T-helper 17 cell (primary cell): ENCODE measurements around the gene DDX54. TPM values are rescaled to one million over a fixed set of nuclear protein-coding genes. Genes with fewer than 3 reads are reported as not detected.

Experiments
- ATAC-seq: fragments of 150-1000 bp; cut with Tn5 transposase; 2 replicates; pipeline ENCODE4 v1.10.0; 2021; ENCODE audit warnings: mild to moderate bottlenecking, moderate library complexity
- DNase-seq, 3 donors: peaks; one replicate each; pipeline versions ENCODE4 v3.0.0 to v3.0.0-alpha.2; 2020 to 2021
- H3K9me3 ChIP-seq: one replicate; pipeline ENCODE4 v1.7.0; 2013; ENCODE audit warnings: low read length, mild to moderate bottlenecking; ENCODE audit not compliant: control insufficient read depth, poor library complexity, severe bottlenecking
- H3K27ac Mint-ChIP-seq: one replicate; pipeline ENCODE4 v1.8.0; 2022; ENCODE audit warnings: mild to moderate bottlenecking, moderate library complexity, mixed read lengths
- H3K27me3 Mint-ChIP-seq: one replicate; pipeline ENCODE4 v1.8.0; 2022; ENCODE audit warnings: mixed read lengths
- H3K36me3 Mint-ChIP-seq: one replicate; pipeline ENCODE4 v1.8.0; 2022; ENCODE audit warnings: low read depth, mixed read lengths
- H3K4me1 Mint-ChIP-seq: one replicate; pipeline ENCODE4 v1.8.0; 2022; ENCODE audit warnings: mild to moderate bottlenecking, mixed read lengths
- H3K4me3 Mint-ChIP-seq: one replicate; pipeline ENCODE4 v1.8.0; 2022; ENCODE audit warnings: mild to moderate bottlenecking, moderate library complexity, mixed read lengths
- total RNA-seq, 4 donors: library from RNA in 2 of 4; stranded (reverse) in 2 of 4; gene quantifications; one replicate each; pipeline ENCODE4 v1.2.3 and lab custom pipeline; 2022 to 2026

The DDX54 gene
- total RNA-seq, 2 donors from 2014 or later, result 75.9 to 92.5 TPM

DNA sequence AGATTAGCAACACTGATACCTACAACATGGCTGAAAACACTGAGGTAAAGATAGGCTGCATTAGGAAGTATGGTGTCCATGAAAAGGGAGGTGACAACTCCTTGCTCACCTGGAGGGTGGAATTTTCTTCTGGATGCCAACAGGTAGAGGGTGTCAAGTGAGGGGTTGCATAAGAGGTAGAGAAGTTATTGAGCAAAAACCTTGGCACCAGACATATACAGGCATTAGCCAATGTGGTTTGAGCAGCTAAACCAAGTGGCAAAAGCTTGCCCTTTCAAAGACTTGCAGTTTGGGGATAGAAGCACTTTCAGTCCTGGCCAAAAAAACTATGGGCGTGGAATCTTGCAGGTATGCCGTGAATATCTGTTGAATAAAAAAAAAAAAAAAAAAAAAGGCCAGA, 4.1 kb upstream of the DDX54 start:
- Mint-ChIP-seq H3K4me1 (peaks cover 18% of the 10 kb centered on the region), H3K4me3 (no peak overlapping the region), H3K27ac (no peak overlapping the region), H3K27me3 (no peaks in the 10 kb centered on the region), H3K36me3 (peaks cover 3% of the 10 kb centered on the region)
- H3K9me3 ChIP-seq, result no peaks in the 10 kb centered on the region
- ATAC-seq (no peak), DNase-seq (no peak)

DNA sequence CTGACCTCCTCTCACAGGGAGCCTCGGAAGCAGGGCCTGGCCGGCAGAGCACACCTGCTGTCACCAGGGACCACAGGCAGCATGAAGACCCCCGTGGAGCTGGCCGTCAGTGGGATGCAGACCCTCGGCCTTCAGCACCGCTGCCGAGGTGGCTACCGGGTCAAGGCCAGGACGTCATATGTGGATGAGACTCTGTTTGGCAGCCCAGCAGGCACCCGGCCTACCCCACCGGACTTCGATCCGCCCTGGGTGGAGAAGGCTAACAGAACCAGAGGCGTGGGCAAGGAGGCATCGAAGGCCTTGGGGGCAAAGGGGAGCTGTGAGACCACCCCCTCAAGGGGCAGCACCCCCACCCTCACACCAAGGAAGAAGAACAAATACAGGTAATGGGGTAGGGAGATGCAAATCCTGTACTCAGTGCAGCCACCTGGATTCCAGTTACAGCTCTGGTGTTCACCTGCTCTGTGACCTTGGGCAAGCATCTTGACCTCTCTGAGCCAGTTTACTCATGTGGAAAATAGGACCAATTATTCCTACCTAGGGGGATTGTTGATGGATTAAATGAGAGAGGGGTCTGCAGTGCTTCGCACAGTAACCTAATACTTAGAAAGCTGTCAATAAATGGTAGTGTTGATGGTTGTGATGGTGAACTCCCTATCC, 1.5 kb upstream of the DDX54 start:
- Mint-ChIP-seq H3K27me3 (no peaks in the 10 kb centered on the region), H3K36me3 (peaks cover 3% of the 10 kb centered on the region), H3K27ac (peak overlapping the region; percentile 91), H3K4me3 (peak overlapping the region; percentile 91), H3K4me1 (peaks cover 21% of the 10 kb centered on the region)
- no peak for DNase-seq
- no peak for ATAC-seq
- H3K9me3 ChIP-seq, result no peaks in the 10 kb centered on the region

DNA sequence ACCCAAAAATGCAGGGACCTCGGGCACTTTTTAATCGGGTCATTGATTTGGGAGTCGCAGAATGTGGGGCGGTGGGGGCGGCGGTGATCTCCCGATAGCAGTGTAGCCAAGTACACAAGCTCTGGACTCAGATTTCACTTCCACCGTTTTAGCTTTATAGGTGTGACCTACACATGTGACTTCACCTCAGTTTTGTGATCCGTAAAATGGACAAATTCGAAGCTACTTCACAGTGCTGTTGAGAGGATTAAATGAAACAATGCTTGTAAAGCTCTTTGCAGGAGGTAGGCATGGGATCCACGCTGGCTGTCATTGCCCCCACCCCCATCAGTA, 721 bp upstream of the DDX54 start:
- DNase-seq (no peak), ATAC-seq (no peak)
- peaks cover 21% of the 10 kb centered on the region for H3K4me1 Mint-ChIP-seq
- no peaks in the 10 kb centered on the region for H3K9me3 ChIP-seq
- peak overlapping the region; percentile 91 for H3K4me3 Mint-ChIP-seq
- peaks cover 3% of the 10 kb centered on the region for H3K36me3 Mint-ChIP-seq
- H3K27ac Mint-ChIP-seq, result peak overlapping the region; percentile 91
- no peaks in the 10 kb centered on the region for H3K27me3 Mint-ChIP-seq

DNA sequence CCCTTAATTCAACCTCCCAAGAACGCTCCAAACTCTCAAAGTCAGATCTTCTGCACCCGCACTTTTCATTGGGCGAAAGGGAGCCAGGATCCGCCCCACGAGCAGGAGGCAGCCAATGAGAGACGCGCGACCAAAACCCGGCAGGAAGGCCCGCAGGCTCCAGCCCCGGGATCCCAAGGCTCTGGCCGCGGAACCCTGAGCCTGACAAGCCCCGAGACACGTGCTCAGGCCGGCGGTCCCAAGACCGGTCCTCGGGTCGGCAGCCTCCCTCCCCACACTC, 438 bp downstream of the DDX54 start:
- ATAC-seq (peak; percentile 84), DNase-seq (peak; percentile 75 to 81 (median 75))
- peaks cover 21% of the 10 kb centered on the region for H3K4me1 Mint-ChIP-seq
- H3K9me3 ChIP-seq, result no peaks in the 10 kb centered on the region
- H3K36me3 Mint-ChIP-seq, result peaks cover 3% of the 10 kb centered on the region
- peak overlapping the region; percentile 91 for H3K27ac Mint-ChIP-seq
- peak overlapping the region; percentile 91 for H3K4me3 Mint-ChIP-seq
- no peaks in the 10 kb centered on the region for H3K27me3 Mint-ChIP-seq

DNA sequence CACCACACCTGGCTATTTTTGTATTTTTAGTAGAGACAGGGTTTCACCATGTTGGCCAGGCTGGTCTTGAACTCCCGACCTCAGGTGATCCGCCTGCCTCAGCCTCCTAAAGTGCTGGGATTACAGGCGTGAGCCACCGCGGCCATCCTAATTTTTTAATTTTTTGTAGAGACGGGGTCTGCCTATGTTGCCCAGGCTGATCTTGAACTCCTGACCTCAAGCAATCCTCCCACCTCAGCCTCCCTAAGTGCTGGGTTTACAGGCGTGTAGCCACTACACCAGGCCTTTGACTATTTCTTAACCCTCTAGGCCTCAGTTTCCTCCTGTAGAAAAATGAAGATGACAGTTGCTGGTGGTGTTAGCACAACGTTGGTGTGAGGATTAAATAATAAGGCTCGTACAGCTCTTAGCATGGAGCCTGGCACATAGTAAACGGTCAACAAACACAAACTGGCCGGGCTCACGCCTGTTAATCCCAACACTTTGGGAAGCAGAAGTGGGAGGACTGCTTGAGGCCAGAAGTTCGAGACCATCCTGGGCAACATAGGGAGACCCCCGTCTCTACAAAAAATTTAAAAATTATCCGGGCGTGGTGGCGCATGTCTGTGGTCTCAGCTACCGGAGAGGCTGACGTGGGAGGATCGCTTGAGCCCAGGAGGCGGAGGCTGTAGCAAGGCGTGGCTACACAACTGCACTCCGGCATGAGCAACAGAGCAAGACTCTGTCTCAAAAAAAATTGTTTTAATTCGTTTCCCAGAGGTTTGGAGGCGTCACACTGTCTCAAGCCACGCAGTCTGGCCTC, 979 bp downstream of the DDX54 start:
- no peak for DNase-seq
- Mint-ChIP-seq H3K27me3 (no peaks in the 10 kb centered on the region), H3K36me3 (peaks cover 3% of the 10 kb centered on the region), H3K4me1 (peaks cover 21% of the 10 kb centered on the region), H3K4me3 (peak overlapping the region; percentile 91), H3K27ac (peak overlapping the region; percentile 91)
- no peaks in the 10 kb centered on the region for H3K9me3 ChIP-seq
- peak; percentile 73 for ATAC-seq

DNA sequence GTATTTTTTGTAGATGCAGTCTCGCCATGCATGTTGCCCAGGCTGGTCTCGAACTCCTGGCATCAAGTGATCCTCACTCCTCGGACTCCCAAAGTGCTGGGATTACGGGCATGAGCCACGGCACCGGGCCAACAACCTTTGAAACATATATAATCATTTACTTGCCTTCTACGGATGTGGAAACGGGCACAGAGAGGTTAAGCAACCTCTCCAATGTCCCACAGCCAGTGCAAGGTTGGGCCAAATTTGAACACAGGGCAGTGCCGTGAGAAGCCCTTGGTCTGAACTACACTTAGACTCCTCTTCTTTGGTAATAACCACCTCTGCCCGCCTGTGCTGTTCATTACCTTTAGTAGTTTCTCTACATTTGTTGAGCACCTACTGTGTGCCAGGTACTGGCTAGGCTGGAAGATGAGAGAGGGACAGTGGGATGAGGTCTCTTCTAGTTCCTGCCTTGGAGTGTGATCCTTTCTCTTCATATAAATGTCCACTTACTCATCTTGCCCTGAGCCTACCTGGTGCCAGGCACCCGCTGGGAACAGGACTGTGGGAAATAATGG, 2.2 kb downstream of the DDX54 start:
- no peak for DNase-seq
- peak overlapping the region; percentile 74 for H3K27ac Mint-ChIP-seq
- H3K4me3 Mint-ChIP-seq, result no peak overlapping the region
- no peak for ATAC-seq
- H3K9me3 ChIP-seq, result no peaks in the 10 kb centered on the region
- peaks cover 19% of the 10 kb centered on the region for H3K4me1 Mint-ChIP-seq
- no peaks in the 10 kb centered on the region for H3K27me3 Mint-ChIP-seq
- H3K36me3 Mint-ChIP-seq, result no peaks in the 10 kb centered on the region

DNA sequence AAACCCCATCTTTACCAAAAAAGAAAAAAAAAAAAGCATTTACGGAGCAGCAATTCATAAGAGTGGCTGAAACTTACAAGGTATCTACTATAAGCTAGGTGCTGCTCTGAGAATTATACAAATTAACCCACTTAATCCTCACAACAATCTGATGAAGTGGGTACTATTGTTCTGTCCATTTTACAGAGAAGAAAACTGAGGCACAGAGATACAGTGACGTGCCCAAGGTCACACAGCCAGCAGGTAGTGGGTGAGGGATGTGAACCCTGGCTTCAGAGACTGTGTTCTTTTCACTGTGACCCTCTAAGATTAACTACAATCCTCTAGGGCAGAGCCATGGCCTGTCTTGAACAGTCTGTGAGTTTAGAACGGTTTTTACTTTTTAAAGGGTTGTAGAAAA, 3.3 kb downstream of the DDX54 start:
- ATAC-seq (no peak), DNase-seq (no peak)
- Mint-ChIP-seq H3K4me1 (peaks cover 14% of the 10 kb centered on the region), H3K27me3 (no peaks in the 10 kb centered on the region), H3K4me3 (no peak overlapping the region), H3K36me3 (no peaks in the 10 kb centered on the region), H3K27ac (no peak overlapping the region)
- H3K9me3 ChIP-seq, result no peaks in the 10 kb centered on the region

DNA sequence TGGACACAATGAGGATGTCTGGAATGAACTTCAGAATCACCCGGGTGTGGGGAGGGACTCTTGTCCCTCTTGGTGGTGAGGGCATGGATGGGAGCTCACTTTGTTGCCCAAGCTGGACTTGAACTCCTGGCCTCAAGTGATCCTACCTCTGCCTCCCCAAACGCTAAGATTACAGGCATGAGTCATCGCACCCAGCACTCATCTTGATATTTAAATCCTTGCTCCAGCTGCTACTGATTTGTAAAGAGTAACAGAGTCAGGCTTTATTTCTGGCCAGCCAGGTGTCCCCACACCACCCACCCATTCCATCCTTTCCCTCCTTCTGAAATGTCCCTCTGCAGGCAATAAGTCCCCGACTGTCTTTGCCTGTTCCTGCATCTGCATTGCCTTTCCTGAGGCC, 4.9 kb downstream of the DDX54 start:
- Mint-ChIP-seq H3K27ac (peak overlapping the region; percentile 51), H3K4me3 (no peak overlapping the region), H3K4me1 (peaks cover 5% of the 10 kb centered on the region), H3K27me3 (no peaks in the 10 kb centered on the region), H3K36me3 (no peaks in the 10 kb centered on the region)
- no peak for ATAC-seq
- no peak for DNase-seq
- H3K9me3 ChIP-seq, result no peaks in the 10 kb centered on the region

DNA sequence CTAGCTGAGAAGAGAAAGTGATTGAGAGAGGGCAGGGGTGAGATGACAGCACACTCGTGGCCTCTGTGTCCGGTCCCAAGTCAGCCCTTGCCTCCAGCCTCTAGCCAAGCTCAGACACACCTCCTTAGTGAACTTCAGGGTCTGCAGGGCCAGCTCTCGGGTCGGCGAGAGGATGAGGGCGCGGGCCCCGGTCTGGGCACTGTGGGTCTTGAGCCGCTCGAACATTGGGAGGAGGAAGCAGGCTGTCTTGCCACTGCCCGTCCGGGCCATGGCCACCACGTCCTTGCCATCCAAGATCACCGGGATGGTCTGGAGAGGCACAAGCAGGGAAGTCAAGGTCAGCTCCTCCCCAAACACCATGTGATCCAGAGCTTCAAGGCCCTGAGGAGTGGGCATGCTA, 6.3 kb downstream of the DDX54 start:
- ATAC-seq, result no peak
- H3K4me3 Mint-ChIP-seq, result no peak overlapping the region
- DNase-seq, result no peak
- H3K27me3 Mint-ChIP-seq, result no peaks in the 10 kb centered on the region
- H3K4me1 Mint-ChIP-seq, result peaks cover 5% of the 10 kb centered on the region
- peaks cover 4% of the 10 kb centered on the region for H3K36me3 Mint-ChIP-seq
- no peak overlapping the region for H3K27ac Mint-ChIP-seq
- no peaks in the 10 kb centered on the region for H3K9me3 ChIP-seq

DNA sequence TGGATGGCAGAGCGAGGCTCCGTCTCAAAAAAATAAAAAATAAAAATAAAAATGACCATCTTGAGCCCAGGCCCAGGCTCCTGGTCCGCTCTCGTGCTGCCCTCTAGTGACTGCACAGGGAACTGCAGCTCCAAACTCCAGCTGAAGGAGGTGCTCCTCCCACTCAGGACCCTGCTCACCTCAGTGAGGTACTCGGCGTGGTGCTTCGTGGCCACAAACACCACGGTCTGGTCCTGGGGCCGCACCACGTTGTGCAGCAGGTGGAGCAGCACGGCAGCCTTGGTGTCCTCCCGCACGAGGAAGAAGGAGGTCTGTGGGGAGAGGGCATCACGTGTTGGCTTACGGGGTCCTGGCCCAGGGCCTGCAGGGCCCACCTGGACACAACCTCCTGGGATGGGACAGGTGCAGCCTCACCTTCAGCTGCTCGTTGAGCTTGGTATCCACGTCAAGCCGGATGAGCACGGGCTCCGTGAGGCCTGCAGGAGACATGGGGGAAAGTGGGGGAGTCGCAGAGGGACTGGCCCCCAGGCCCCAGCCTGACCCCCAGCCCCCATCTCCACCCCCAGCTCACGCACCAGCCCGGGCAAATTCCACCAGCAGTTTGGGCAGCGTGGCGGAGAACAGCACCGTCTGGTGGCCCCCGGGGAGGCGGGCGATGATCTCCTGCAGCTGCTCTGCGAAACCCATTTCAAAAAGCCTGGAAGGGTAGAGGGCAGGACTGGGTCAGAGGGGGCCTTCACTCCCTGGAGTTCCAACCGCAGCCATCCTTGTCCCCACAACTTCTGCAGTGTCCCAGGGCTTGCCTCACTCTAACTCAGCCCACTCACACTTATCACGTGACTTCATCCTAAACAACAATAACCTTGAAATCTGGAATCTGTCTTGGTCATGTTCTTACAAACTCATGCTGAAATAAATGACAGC, 10.6 kb downstream of the DDX54 start:
- Mint-ChIP-seq H3K27me3 (no peaks in the 10 kb centered on the region), H3K36me3 (peaks cover 9% of the 10 kb centered on the region), H3K4me1 (peaks cover 7% of the 10 kb centered on the region), H3K27ac (no peak overlapping the region), H3K4me3 (no peak overlapping the region)
- H3K9me3 ChIP-seq, result no peaks in the 10 kb centered on the region
- ATAC-seq (peak; percentile 90), DNase-seq (peak; percentile 60 to 77 (median 61))

DNA sequence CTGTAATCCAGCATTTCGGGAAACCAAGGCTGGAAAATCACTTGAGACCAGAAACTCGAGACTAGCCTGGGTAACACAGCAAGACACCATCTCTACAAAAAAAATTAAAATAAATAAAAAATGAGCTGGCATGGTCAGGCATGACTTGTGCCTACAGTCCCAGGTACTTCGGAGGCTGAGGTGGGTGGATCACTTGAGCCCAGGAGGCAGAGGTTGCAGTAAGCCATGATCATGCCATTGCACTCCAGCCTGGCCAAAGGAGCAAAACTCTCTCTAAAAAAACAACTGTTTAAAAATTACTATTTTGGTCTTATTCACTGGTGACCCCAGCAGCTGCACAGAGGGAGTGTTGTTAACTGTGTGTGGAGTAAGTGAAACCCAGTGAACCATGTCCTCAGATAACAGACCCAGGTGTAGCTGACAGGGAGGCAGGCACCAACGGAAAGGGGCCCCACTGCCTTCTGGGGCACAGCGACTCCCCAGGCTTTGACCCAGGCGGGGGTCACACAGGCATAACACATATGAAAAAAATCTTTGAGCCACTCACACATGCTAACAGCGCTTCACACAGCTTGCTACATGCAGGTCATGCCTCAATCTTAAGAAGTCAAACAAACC, 12.1 kb downstream of the DDX54 start:
- H3K9me3 ChIP-seq, result no peaks in the 10 kb centered on the region
- Mint-ChIP-seq H3K27ac (no peak overlapping the region), H3K4me1 (peaks cover 7% of the 10 kb centered on the region), H3K27me3 (no peaks in the 10 kb centered on the region), H3K4me3 (no peak overlapping the region), H3K36me3 (peaks cover 9% of the 10 kb centered on the region)
- DNase-seq, result no peak
- no peak for ATAC-seq

DNA sequence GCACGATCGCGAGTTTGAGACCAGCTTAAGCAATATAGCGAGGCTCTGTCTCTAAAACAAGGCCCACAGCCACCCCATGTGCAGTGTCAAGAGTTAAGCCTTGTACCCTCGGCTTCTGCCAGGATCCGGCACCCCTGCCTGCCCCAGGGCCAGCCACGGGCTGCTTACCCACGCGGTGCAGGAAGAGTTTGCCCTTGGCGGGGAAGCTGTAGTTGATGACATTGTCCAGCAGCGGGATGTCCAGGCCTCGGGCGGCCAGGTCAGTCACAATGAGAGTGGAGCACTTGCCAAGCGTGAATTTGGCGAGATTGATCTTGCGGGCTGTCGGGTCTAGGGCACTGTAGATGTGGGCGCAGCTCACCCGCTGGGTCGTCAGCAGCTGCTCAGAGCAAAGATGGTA, 13.1 kb downstream of the DDX54 start:
- peaks cover 7% of the 10 kb centered on the region for H3K4me1 Mint-ChIP-seq
- no peak for ATAC-seq

DNA sequence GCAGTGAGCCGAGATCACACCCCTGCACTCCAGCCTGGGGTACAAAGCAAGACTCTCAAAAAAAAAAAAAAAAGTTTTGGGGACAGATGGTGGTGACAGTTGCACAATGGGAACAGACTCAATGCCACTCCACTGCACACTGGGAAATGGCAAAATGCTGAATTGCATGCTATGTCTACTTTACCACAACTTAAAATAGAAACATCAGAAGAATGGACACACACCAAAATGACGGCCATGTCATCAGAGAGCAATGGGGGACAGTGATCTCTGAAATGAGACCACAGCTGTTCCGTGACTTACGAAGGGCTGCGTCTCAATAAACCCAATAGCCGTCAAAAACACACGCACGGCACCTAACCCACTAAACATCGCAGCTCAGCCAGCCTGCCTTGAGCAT, 13.7 kb downstream of the DDX54 start:
- Mint-ChIP-seq H3K27me3 (no peaks in the 10 kb centered on the region), H3K27ac (no peak overlapping the region), H3K4me1 (peaks cover 7% of the 10 kb centered on the region), H3K36me3 (peaks cover 9% of the 10 kb centered on the region), H3K4me3 (no peak overlapping the region)
- no peaks in the 10 kb centered on the region for H3K9me3 ChIP-seq
- ATAC-seq (no peak), DNase-seq (no peak)

More for the DNA sequence above, 13.1 kb downstream of the DDX54 start:
- no peaks in the 10 kb centered on the region for H3K9me3 ChIP-seq
- Mint-ChIP-seq H3K27me3 (no peaks in the 10 kb centered on the region), H3K27ac (no peak overlapping the region), H3K4me3 (no peak overlapping the region), H3K36me3 (peaks cover 9% of the 10 kb centered on the region)
- DNase-seq, result no peak
